Testis (tissue), 3 donors: ENCODE measurements around the gene KCNAB2. TPM values are rescaled to one million over a fixed set of nuclear protein-coding genes. Genes with fewer than 3 reads are reported as not detected.

Experiments used
- DNase-seq: peaks from one replicate; pipeline ENCODE4 v3.0.0-alpha.2; 2019
- H3K27ac ChIP-seq, 2 donors: fragments of 200-600 bp; sonication (generic); one replicate each; pipeline ENCODE4 v1.5.1; 2019
- H3K27me3 ChIP-seq: fragments of 200-600 bp; sonication (generic); one replicate; pipeline ENCODE4 v1.5.1; 2019
- H3K36me3 ChIP-seq: fragments of 200-600 bp; sonication (generic); one replicate; pipeline ENCODE4 v1.5.1; 2017; ENCODE audit warnings: low read depth; ENCODE audit errors: missing control alignments
- H3K4me1 ChIP-seq: fragments of 200-600 bp; sonication (generic); one replicate; pipeline ENCODE4 v1.5.1; 2019
- H3K4me3 ChIP-seq, 2 donors: fragments of 200-600 bp; sonication (generic); one replicate each; pipeline ENCODE4 v1.5.1; 2017 to 2019
- H3K9me3 ChIP-seq: fragments of 200-600 bp; sonication (generic); one replicate; pipeline ENCODE4 v1.5.1; 2017
- POLR2A ChIP-seq: fragments of 450-650 bp; IDR thresholded peaks from one replicate; pipeline ENCODE4 v1.6.1; 2017; ENCODE audit warnings: antibody characterized with exemption, mild to moderate bottlenecking, moderate library complexity
- WGBS, 2 donors: methylation state at CpG; one replicate each; pipeline ENCODE4 v1.1.5; 2018; 5-methylcytosine and 5-hydroxymethylcytosine counted together
- intact Hi-C: fragments of 100-400 bp; cut with DNase I; formaldehyde crosslinking; loops from one replicate; pipeline ENCODE4 v1.15.1; 2023; ENCODE audit warnings: low total_unique reads
- polyA plus RNA-seq: library from polyadenylated mRNA; stranded (reverse); fragments of 350-450 nt; fragmentation: Illumina TruSeq; extraction: RNeasy Lipid Tissue Mini Kit (QIAGEN cat#74804); gene quantifications from one replicate; pipeline ENCODE4 v1.2.3, GENCODE V29; 2014; ENCODE audit warnings: low read depth, low replicate concordance; ENCODE audit not compliant: insufficient read depth
- total RNA-seq, 2 donors: library from RNA; depleted of rRNA; stranded (reverse); fragments of >200 nt; gene quantifications; one replicate each; pipeline ENCODE4 v1.2.3, GENCODE V29; 2016
- TF ChIP-seq, protein P1 (sequence below), 3 experiments: fragments of 450-650 bp in 2 of 3; fragments of 200-600 bp in 1 of 3; sonication (generic) in 1 of 3; IDR thresholded peaks; one replicate each; pipeline ENCODE4 v1.5.1; 2016 to 2019; ENCODE audit warnings: antibody characterized with exemption in 3 of 3, mild to moderate bottlenecking in 2 of 3, moderate library complexity in 1 of 3

The KCNAB2 gene
- total and polyA plus RNA-seq, 3 donors from 2014 or later = 9.0 to 9.8 (median 9.3) TPM

GRCh38 chr1:6009120-6010040 lies 36.3 kb upstream of the KCNAB2 start:
- 81% methylated on average over 19 to 23 of the region's 23 CpGs for WGBS, 2 donors
- no peak for DNase-seq
- H3K36me3 ChIP-seq = no peaks in the 10 kb centered on the region
- TF ChIP-seq, protein P1, sequence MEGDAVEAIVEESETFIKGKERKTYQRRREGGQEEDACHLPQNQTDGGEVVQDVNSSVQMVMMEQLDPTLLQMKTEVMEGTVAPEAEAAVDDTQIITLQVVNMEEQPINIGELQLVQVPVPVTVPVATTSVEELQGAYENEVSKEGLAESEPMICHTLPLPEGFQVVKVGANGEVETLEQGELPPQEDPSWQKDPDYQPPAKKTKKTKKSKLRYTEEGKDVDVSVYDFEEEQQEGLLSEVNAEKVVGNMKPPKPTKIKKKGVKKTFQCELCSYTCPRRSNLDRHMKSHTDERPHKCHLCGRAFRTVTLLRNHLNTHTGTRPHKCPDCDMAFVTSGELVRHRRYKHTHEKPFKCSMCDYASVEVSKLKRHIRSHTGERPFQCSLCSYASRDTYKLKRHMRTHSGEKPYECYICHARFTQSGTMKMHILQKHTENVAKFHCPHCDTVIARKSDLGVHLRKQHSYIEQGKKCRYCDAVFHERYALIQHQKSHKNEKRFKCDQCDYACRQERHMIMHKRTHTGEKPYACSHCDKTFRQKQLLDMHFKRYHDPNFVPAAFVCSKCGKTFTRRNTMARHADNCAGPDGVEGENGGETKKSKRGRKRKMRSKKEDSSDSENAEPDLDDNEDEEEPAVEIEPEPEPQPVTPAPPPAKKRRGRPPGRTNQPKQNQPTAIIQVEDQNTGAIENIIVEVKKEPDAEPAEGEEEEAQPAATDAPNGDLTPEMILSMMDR (IDR thresholded peaks at IDR 0.05) = no peak
- TF ChIP-seq POLR2A = no peak
- H3K27ac ChIP-seq = no peak overlapping the region
- H3K4me1 ChIP-seq = peaks cover 6% of the 10 kb centered on the region
- H3K9me3 ChIP-seq = no peaks in the 10 kb centered on the region
- H3K27me3 ChIP-seq = no peaks in the 10 kb centered on the region
- intact Hi-C loops = no loop called here
- no peak overlapping the region for H3K4me3 ChIP-seq

GRCh38 chr1:6010554-6010953 lies 35.1 kb upstream of the KCNAB2 start:
- intact Hi-C loops = no loop called here
- no peaks in the 10 kb centered on the region for H3K9me3 ChIP-seq
- H3K4me1 ChIP-seq = peaks cover 6% of the 10 kb centered on the region
- no peak for TF ChIP-seq POLR2A
- TF ChIP-seq, protein P1 (IDR thresholded peaks at IDR 0.05) = no peak
- H3K4me3 ChIP-seq = no peak overlapping the region
- no peak overlapping the region for H3K27ac ChIP-seq
- no peaks in the 10 kb centered on the region for H3K27me3 ChIP-seq
- H3K36me3 ChIP-seq = no peaks in the 10 kb centered on the region
- no peak for DNase-seq
- 78 to 89% methylated on average over 10 of the region's 10 CpGs for WGBS, 2 donors

GRCh38 chr1:6011161-6011945 lies 34.3 kb upstream of the KCNAB2 start:
- DNase-seq = no peak
- Histone ChIP-seq H3K4me3 (no peak overlapping the region), H3K9me3 (no peaks in the 10 kb centered on the region), H3K36me3 (no peaks in the 10 kb centered on the region), H3K4me1 (peaks cover 6% of the 10 kb centered on the region), H3K27me3 (no peaks in the 10 kb centered on the region), H3K27ac (no peak overlapping the region)
- intact Hi-C loops = no loop called here
- TF ChIP-seq, protein P1 (IDR thresholded peaks at IDR 0.05) = no peak
- TF ChIP-seq POLR2A = no peak
- WGBS, 2 donors = 94 to 97% methylated on average over 19 of the region's 19 CpGs

- Histone ChIP-seq H3K4me3 (no peak overlapping the region), H3K27me3 (no peaks in the 10 kb centered on the region), H3K36me3 (no peaks in the 10 kb centered on the region), H3K4me1 (peaks cover 4% of the 10 kb centered on the region), H3K27ac (no peak overlapping the region), H3K9me3 (no peaks in the 10 kb centered on the region)
- DNase-seq = no peak
- WGBS, 2 donors = 83 to 90% methylated on average over 3 of the region's 3 CpGs
- intact Hi-C loops = no loop called here
- TF ChIP-seq, protein P1 (IDR thresholded peaks at IDR 0.05) = no peak
- TF ChIP-seq POLR2A = no peak
Measured at GRCh38 chr1:6011946-6012258, 33.8 kb upstream of the KCNAB2 start.
